ENCODE measurements around the gene WAPL.

The WAPL gene

GRCh38 chr10:86523348-86523747, 1.8 kb upstream of the WAPL start:
- DNase-seq: peak in 2 of 56 donors; percentile 14 to 26

- DNase-seq: no peak
Measured at GRCh38 chr10:86522510-86522855, 891 bp upstream of the WAPL start.

- DNase-seq: peak in 13 of 56 donors; percentile 4 to 46 (median 27)
Measured at GRCh38 chr10:86520871-86521677, 518 bp downstream of the WAPL start.

GRCh38 chr10:86518781-86519180, 2.8 kb downstream of the WAPL start:
- no peak for DNase-seq

GRCh38 chr10:86512137-86512536, 9.5 kb downstream of the WAPL start:
- no peak for DNase-seq

- no peak for DNase-seq
Measured at GRCh38 chr10:86511027-86511865, 10.3 kb downstream of the WAPL start.

GRCh38 chr10:86509145-86509544, 12.4 kb downstream of the WAPL start:
- DNase-seq: no peak

GRCh38 chr10:86508217-86508616, 13.4 kb downstream of the WAPL start:
- DNase-seq: no peak

GRCh38 chr10:86506499-86506898, 15.1 kb downstream of the WAPL start:
- no peak for DNase-seq

GRCh38 chr10:86506062-86506461, 15.5 kb downstream of the WAPL start:
- DNase-seq: no peak

GRCh38 chr10:86504510-86504909, 17.1 kb downstream of the WAPL start:
- DNase-seq: no peak

- DNase-seq: no peak
Measured at GRCh38 chr10:86500846-86501245, 20.7 kb downstream of the WAPL start.

GRCh38 chr10:86498598-86498997, 23.0 kb downstream of the WAPL start:
- no peak for DNase-seq

GRCh38 chr10:86497621-86498020, 24.0 kb downstream of the WAPL start:
- no peak for DNase-seq

- no peak for DNase-seq
Measured at GRCh38 chr10:86489960-86490612, 31.5 kb downstream of the WAPL start.

- DNase-seq: peak in 2 of 56 donors; percentile 11 to 31
Measured at GRCh38 chr10:86489071-86489810, 32.4 kb downstream of the WAPL start.

- no peak for DNase-seq
Measured at GRCh38 chr10:86486856-86487255, 34.7 kb downstream of the WAPL start.

- no peak for DNase-seq
Measured at GRCh38 chr10:86483664-86484063, 37.9 kb downstream of the WAPL start.

- no peak for DNase-seq
Measured at GRCh38 chr10:86481761-86482160, 39.8 kb downstream of the WAPL start.

- no peak for DNase-seq
Measured at GRCh38 chr10:86480571-86480970, 41.0 kb downstream of the WAPL start.

GRCh38 chr10:86472061-86472460, 49.5 kb downstream of the WAPL start:
- DNase-seq: no peak

All from amygdala (tissue), 56 donors.